A673 (cell line): ENCODE data around the gene MCM3AP. TPM values are rescaled to one million over a fixed set of nuclear protein-coding genes. Genes with fewer than 3 reads are reported as not detected.

Source experiments
- BruUV-seq: library from RNA; stranded (reverse); fragments of 400-500 nt; replicated peaks from 2 replicates; lab custom pipeline; 2021; lab: Mats Ljungman, UMichigan
- CTCF ChIA-PET: fragments of 300-600 bp; sonication (Branson Sonifier 250); formaldehyde crosslinking; loops from one replicate; lab custom pipeline; 2022; ENCODE audit warnings: antibody characterized with exemption; lab: Charles Lee
- POLR2A ChIA-PET: fragments of 300-600 bp; sonication (Branson Sonifier 250); formaldehyde crosslinking; loops from one replicate; lab custom pipeline; 2022; ENCODE audit warnings: antibody characterized with exemption; ENCODE audit not compliant: low non-redundant PET; lab: Charles Lee
- DNase-seq: peaks from one replicate; pipeline ENCODE4 v3.0.0-alpha.2; 2015; ENCODE audit warnings: low spot score
- H3K27ac ChIP-seq: fragments of 200-600 bp; sonication (generic); 2 replicates; pipeline ENCODE4 v1.5.1; 2016; ENCODE audit warnings: mixed run types, low read depth, mild to moderate bottlenecking, mixed read lengths, antibody characterized with exemption, low read length; ENCODE audit not compliant: poor library complexity, severe bottlenecking
- H3K27me3 ChIP-seq: fragments of 200-600 bp; sonication (generic); replicated peaks from 2 replicates; pipeline ENCODE4 v1.6.1; 2017; ENCODE audit warnings: mixed run types, low read depth, mild to moderate bottlenecking, mixed read lengths, antibody characterized with exemption, low read length; ENCODE audit not compliant: insufficient read depth, poor library complexity
- H3K36me3 ChIP-seq: fragments of 200-600 bp; sonication (generic); 2 replicates; pipeline ENCODE4 v1.6.1; 2016; ENCODE audit warnings: mixed run types, mild to moderate bottlenecking, mixed read lengths, antibody characterized with exemption, low read length; ENCODE audit not compliant: insufficient read depth, poor library complexity, severe bottlenecking
- H3K4me1 ChIP-seq: fragments of 200-600 bp; sonication (generic); 2 replicates; pipeline ENCODE4 v1.6.1; 2017; ENCODE audit warnings: mixed run types, mild to moderate bottlenecking, mixed read lengths, antibody characterized with exemption, low read length; ENCODE audit not compliant: insufficient read depth, poor library complexity, severe bottlenecking
- H3K4me3 ChIP-seq: fragments of 200-600 bp; sonication (generic); 2 replicates; pipeline ENCODE4 v1.5.1; 2016; ENCODE audit warnings: low read depth, mixed run types, mild to moderate bottlenecking, mixed read lengths, low read length; ENCODE audit not compliant: poor library complexity, severe bottlenecking
- H3K9me3 ChIP-seq: fragments of 200-600 bp; sonication (generic); 2 replicates; pipeline ENCODE4 v1.6.1; 2016; ENCODE audit warnings: mixed run types, low read depth, mild to moderate bottlenecking, mixed read lengths, antibody characterized with exemption, low read length; ENCODE audit not compliant: poor library complexity, severe bottlenecking
- CTCF ChIP-seq: fragments of 300-800, 200-600 bp; sonication (generic); conservative IDR thresholded peaks from 2 replicates; pipeline ENCODE4 v1.5.1; 2017; ENCODE audit warnings: low read depth, mild to moderate bottlenecking, antibody characterized with exemption, low read length, moderate library complexity, mixed read lengths
- EZH2 ChIP-seq: fragments of 200-600 bp; sonication (generic); IDR thresholded peaks from 2 replicates; pipeline ENCODE4 v1.6.1; 2017; ENCODE audit warnings: borderline replicate concordance, low read depth, mild to moderate bottlenecking, mixed read lengths, antibody characterized with exemption, low read length; ENCODE audit not compliant: poor library complexity, severe bottlenecking
- intact Hi-C: fragments of 100-400 bp; cut with micrococcal nuclease; formaldehyde crosslinking; loops from one replicate; pipeline ENCODE4 v1.10.0; 2022; ENCODE audit not compliant: unreplicated experiment
- total RNA-seq: library from RNA; stranded (reverse); gene quantifications from 2 replicates; pipeline ENCODE4 v1.2.3, GENCODE V29; 2021

MCM3AP gene
- total RNA-seq, 1 experiment from 2014 or later, result 121 TPM

DNA sequence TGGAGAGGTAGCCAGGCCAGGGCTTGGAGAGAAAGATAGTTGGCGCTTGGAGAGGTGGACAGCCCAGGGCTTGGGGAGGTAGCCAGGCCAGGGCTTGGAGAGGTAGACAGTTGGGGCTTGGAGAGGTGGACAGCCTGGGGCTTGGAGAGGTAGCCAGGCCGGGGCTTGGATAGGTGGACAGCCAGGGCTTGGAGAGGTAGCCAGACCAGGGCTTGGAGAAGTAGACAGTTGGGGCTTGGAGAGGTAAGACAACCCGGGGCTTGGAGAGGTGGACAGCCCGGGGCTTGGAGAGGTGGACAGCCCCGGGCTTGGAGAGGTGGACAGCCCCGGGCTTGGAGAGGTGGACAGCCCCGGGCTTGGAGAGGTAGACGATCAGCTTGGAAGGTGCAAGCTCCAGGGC is 64.6 kb downstream of the MCM3AP start:
- no peaks in the 10 kb centered on the region for H3K27me3 ChIP-seq
- no peak overlapping the region for H3K27ac ChIP-seq
- no peak for TF ChIP-seq EZH2
- no peak for TF ChIP-seq CTCF
- peaks cover 2% of the 10 kb centered on the region for H3K4me1 ChIP-seq
- no TSS peak for BruUV-seq
- ChIA-PET POLR2A (no interaction called here), CTCF (no interaction called here)
- no peaks in the 10 kb centered on the region for H3K9me3 ChIP-seq
- intact Hi-C loops, result no loop called here
- DNase-seq, result no peak
- no peak overlapping the region for H3K4me3 ChIP-seq
- H3K36me3 ChIP-seq, result peaks cover 50% of the 10 kb centered on the region

DNA sequence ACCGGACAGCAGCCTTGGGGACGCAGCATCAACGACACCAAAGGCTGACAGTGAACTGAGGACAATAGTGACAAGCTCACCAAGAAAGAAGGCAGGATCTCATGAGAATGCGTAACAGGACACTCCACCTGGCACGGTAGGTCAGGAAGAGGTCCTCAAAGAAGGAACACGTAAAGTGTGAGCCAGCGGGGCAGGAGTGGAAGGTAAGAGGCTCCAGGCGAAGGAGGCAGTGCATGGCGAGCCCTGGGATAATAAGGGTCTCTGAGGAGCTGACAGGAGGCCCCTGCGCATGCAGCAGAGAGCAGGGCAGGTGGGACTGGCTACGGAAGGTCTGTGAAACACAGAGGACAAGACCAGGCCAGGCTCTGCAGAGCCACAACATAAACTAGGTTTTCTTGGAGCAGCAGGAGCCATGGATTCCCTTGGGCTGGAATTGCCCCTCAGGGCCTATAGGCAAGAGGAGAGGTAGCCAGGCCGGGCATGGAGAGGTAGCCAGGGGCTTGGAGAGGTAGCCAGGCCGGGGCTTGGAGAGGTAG is 65.1 kb downstream of the MCM3AP start:
- intact Hi-C loops, result no loop called here
- POLR2A ChIA-PET, result no interaction called here
- CTCF ChIA-PET, result no interaction called here

GRCh38 chr21:46219591-46220239 is 65.7 kb downstream of the MCM3AP start:
- H3K4me1 ChIP-seq, result no peaks in the 10 kb centered on the region
- ChIA-PET CTCF (no interaction called here), POLR2A (no interaction called here)
- H3K4me3 ChIP-seq, result no peak overlapping the region
- no TSS peak for BruUV-seq
- H3K9me3 ChIP-seq, result no peaks in the 10 kb centered on the region
- TF ChIP-seq EZH2 (no peak), CTCF (no peak)
- no peaks in the 10 kb centered on the region for H3K27me3 ChIP-seq
- peaks cover 55% of the 10 kb centered on the region for H3K36me3 ChIP-seq
- DNase-seq, result peak; percentile 17
- intact Hi-C loops, result no loop called here
- no peak overlapping the region for H3K27ac ChIP-seq

More for the DNA sequence above, 65.1 kb downstream of the MCM3AP start:
- H3K27ac ChIP-seq, result no peak overlapping the region
- H3K36me3 ChIP-seq, result peaks cover 52% of the 10 kb centered on the region
- H3K27me3 ChIP-seq, result no peaks in the 10 kb centered on the region
- H3K4me3 ChIP-seq, result no peak overlapping the region
- no peaks in the 10 kb centered on the region for H3K9me3 ChIP-seq
- H3K4me1 ChIP-seq, result no peaks in the 10 kb centered on the region
- TF ChIP-seq CTCF, result no peak
- TF ChIP-seq EZH2, result no peak
- BruUV-seq, result no TSS peak
- DNase-seq, result no peak
